Measurements from ENCODE around the gene NUAK1.

The NUAK1 gene

GRCh38 chr12:106108185-106108835, 30.4 kb downstream of the NUAK1 start:
- DNase-seq, result no peak

GRCh38 chr12:106107566-106107965, 31.2 kb downstream of the NUAK1 start:
- DNase-seq, result no peak

GRCh38 chr12:106106892-106107291, 31.9 kb downstream of the NUAK1 start:
- DNase-seq, result no peak

- DNase-seq, result no peak
Observed at GRCh38 chr12:106106061-106106566, 32.6 kb downstream of the NUAK1 start.

GRCh38 chr12:106101803-106102202, 37.0 kb downstream of the NUAK1 start:
- DNase-seq, result no peak

- DNase-seq, result no peak
Observed at GRCh38 chr12:106098691-106099200, 40.0 kb downstream of the NUAK1 start.

- no peak for DNase-seq
Observed at GRCh38 chr12:106097011-106097410, 41.7 kb downstream of the NUAK1 start.

GRCh38 chr12:106096376-106096775, 42.4 kb downstream of the NUAK1 start:
- no peak for DNase-seq

- DNase-seq, result no peak
Observed at GRCh38 chr12:106094304-106094703, 44.5 kb downstream of the NUAK1 start.

- no peak for DNase-seq
Observed at GRCh38 chr12:106093246-106093645, 45.5 kb downstream of the NUAK1 start.

- no peak for DNase-seq
Observed at GRCh38 chr12:106091446-106091820, 47.3 kb downstream of the NUAK1 start.

- DNase-seq, result no peak
Observed at GRCh38 chr12:106090591-106091445, 47.9 kb downstream of the NUAK1 start.

GRCh38 chr12:106089935-106090334, 48.8 kb downstream of the NUAK1 start:
- DNase-seq, result no peak

- DNase-seq, result no peak
Observed at GRCh38 chr12:106088811-106089485, 49.8 kb downstream of the NUAK1 start.

- no peak for DNase-seq
Observed at GRCh38 chr12:106088246-106088808, 50.4 kb downstream of the NUAK1 start.

GRCh38 chr12:106086696-106087095, 52.1 kb downstream of the NUAK1 start:
- no peak for DNase-seq

- no peak for DNase-seq
Observed at GRCh38 chr12:106085213-106085612, 53.5 kb downstream of the NUAK1 start.

- no peak for DNase-seq
Observed at GRCh38 chr12:106084759-106085158, 54.0 kb downstream of the NUAK1 start.

GRCh38 chr12:106084014-106084671, 54.6 kb downstream of the NUAK1 start:
- no peak for DNase-seq

GRCh38 chr12:106082216-106083175, 56.3 kb downstream of the NUAK1 start:
- DNase-seq, result no peak

GRCh38 chr12:106081606-106082005, 57.1 kb downstream of the NUAK1 start:
- DNase-seq, result no peak

Data from NCI-H1436 treated with DMSO at 0.1 percent for 48 hours (cell line).